ENCODE measurements around the gene PALLD. TPM values are rescaled to one million over a fixed set of nuclear protein-coding genes. Genes with fewer than 3 reads are reported as not detected.
"Not testable (repeated sequence)": the region's sequence is repeated elsewhere in the genome, so short reads cannot be mapped to it uniquely, and the experiment has no call there.

PALLD gene
- total RNA-seq, 4 donors from 2014 or later: 1,036 to 2,270 (median 2,202) TPM

- ATAC-seq: no peak
- Histone ChIP-seq H3K4me3 (no peak overlapping the region), H3K36me3 (no peaks in the 10 kb centered on the region), H3K27me3 (no peaks in the 10 kb centered on the region), H3K4me1 (no peaks in the 10 kb centered on the region), H3K9me3 (no peaks in the 10 kb centered on the region), H3K27ac (peak overlapping the region in 1 of 4 donors; percentile 41)
- no peak for TF ChIP-seq POLR2A (IDR thresholded peaks at IDR 0.05)
- TF ChIP-seq CTCF (IDR thresholded peaks at IDR 0.05): no peak
- no peak for TF ChIP-seq POLR2AphosphoS5 (IDR thresholded peaks at IDR 0.05)
- TF ChIP-seq EP300 (IDR thresholded peaks at IDR 0.05): no peak
- 55 to 76% methylated on average over 2 of the region's 2 CpGs for WGBS, 2 donors (ENCODE audit: low coverage in 1 of 2)
Observed at GRCh38 chr4:168695288-168695687, 198.4 kb downstream of the PALLD start.

- ATAC-seq: no peak
- no peak overlapping the region for H3K27ac ChIP-seq
Observed at GRCh38 chr4:168696280-168696679, 199.4 kb downstream of the PALLD start.

GRCh38 chr4:168696826-168697225, 200.0 kb downstream of the PALLD start:
- no peak for TF ChIP-seq EP300 (IDR thresholded peaks at IDR 0.05)
- no peak for TF ChIP-seq POLR2A (IDR thresholded peaks at IDR 0.05)
- TF ChIP-seq POLR2AphosphoS5 (IDR thresholded peaks at IDR 0.05): no peak
- TF ChIP-seq CTCF (IDR thresholded peaks at IDR 0.05): no peak
- no peaks in the 10 kb centered on the region for H3K27me3 ChIP-seq
- no peak overlapping the region for H3K27ac ChIP-seq
- ATAC-seq: no peak
- H3K9me3 ChIP-seq: no peaks in the 10 kb centered on the region
- 96 to 100% methylated on average over 4 of the region's 4 CpGs for WGBS, 2 donors (ENCODE audit: low coverage in 1 of 2)
- no peaks in the 10 kb centered on the region for H3K4me1 ChIP-seq
- H3K4me3 ChIP-seq: no peak overlapping the region
- H3K36me3 ChIP-seq: no peaks in the 10 kb centered on the region

More at GRCh38 chr4:168696280-168696679, 199.4 kb downstream of the PALLD start:
- WGBS, 2 donors (ENCODE audit: low coverage in 1 of 2): 82 to 100% methylated on average over 1 of the region's 1 CpG
- H3K4me1 ChIP-seq: no peaks in the 10 kb centered on the region
- no peaks in the 10 kb centered on the region for H3K9me3 ChIP-seq
- H3K36me3 ChIP-seq: no peaks in the 10 kb centered on the region
- H3K4me3 ChIP-seq: no peak overlapping the region
- no peak for TF ChIP-seq CTCF (IDR thresholded peaks at IDR 0.05)
- no peak for TF ChIP-seq EP300 (IDR thresholded peaks at IDR 0.05)
- H3K27me3 ChIP-seq: no peaks in the 10 kb centered on the region

GRCh38 chr4:168699224-168699878, 202.5 kb downstream of the PALLD start:
- TF ChIP-seq EP300 (IDR thresholded peaks at IDR 0.05): no peak
- Histone ChIP-seq H3K36me3 (no peaks in the 10 kb centered on the region), H3K27ac (no peak overlapping the region), H3K9me3 (no peaks in the 10 kb centered on the region), H3K27me3 (no peaks in the 10 kb centered on the region), H3K4me3 (no peak overlapping the region), H3K4me1 (no peaks in the 10 kb centered on the region)
- ATAC-seq: no peak
- WGBS, 2 donors (ENCODE audit: low coverage in 1 of 2): 95 to 96% methylated on average over 3 of the region's 3 CpGs

- H3K4me3 ChIP-seq: no peak overlapping the region
- ATAC-seq: no peak
- no peaks in the 10 kb centered on the region for H3K27me3 ChIP-seq
- WGBS, 2 donors (ENCODE audit: low coverage in 1 of 2): 90 to 92% methylated on average over 3 of the region's 3 CpGs
- TF ChIP-seq POLR2AphosphoS5 (IDR thresholded peaks at IDR 0.05): no peak
- no peak for TF ChIP-seq CTCF (IDR thresholded peaks at IDR 0.05)
- no peak for TF ChIP-seq EP300 (IDR thresholded peaks at IDR 0.05)
- TF ChIP-seq POLR2A (IDR thresholded peaks at IDR 0.05): no peak
- H3K4me1 ChIP-seq: no peaks in the 10 kb centered on the region
- H3K36me3 ChIP-seq: no peaks in the 10 kb centered on the region
- H3K27ac ChIP-seq: no peak overlapping the region
- no peaks in the 10 kb centered on the region for H3K9me3 ChIP-seq
Observed at GRCh38 chr4:168701061-168701460, 204.2 kb downstream of the PALLD start.

- not testable (repeated sequence) for H3K4me3 ChIP-seq, H3K27me3 ChIP-seq, H3K4me1 ChIP-seq, H3K36me3 ChIP-seq, H3K27ac ChIP-seq, ATAC-seq, H3K9me3 ChIP-seq
- WGBS, 2 donors (ENCODE audit: low coverage in 1 of 2): 88 to 96% methylated on average over 2 of the region's 4 CpGs
Observed at GRCh38 chr4:168702581-168703087, 205.8 kb downstream of the PALLD start.

Measured in gastroesophageal sphincter (tissue), 4 donors.